ENCODE data around the gene DPF1. TPM values are rescaled to one million over a fixed set of nuclear protein-coding genes. Genes with fewer than 3 reads are reported as not detected.

The DPF1 gene
- polyA plus RNA-seq, 6 donors from 2014 or later: 0.20 to 0.41 TPM; not detected in 4

DNA sequence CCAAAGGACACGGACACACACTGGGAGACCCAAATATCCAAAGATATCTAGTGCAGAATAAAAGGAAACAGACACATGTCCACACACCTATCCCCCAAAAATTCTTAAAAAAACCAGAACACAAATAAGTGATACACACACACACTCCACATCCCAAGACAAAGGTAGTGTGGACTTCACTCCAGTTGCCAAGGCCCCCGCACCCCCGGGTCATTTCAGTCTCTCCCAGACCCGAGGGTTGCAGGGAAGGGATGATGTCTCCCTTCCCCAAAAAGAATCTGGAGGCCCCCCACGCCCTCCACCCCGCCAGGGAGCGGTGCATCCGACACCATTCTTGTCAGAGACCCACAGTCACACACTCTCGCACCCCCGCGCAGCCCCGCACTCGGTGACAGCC, 407 bp downstream of the DPF1 start:
- peak overlapping the region in 1 of 6 donors; percentile 23 for H3K27ac Mint-ChIP-seq
- peaks cover 0 to 6% (median 0%) of the 10 kb centered on the region in 7 donors for H3K9me3 Mint-ChIP-seq
- ATAC-seq (ENCODE audit: low read depth in 2 of 2): no peak
- H3K4me1 Mint-ChIP-seq: peaks cover 27 to 37% (median 36%) of the 10 kb centered on the region in 3 donors
- DNase-seq: no peak
- H3K27me3 Mint-ChIP-seq: peaks cover 55 to 79% (median 78%) of the 10 kb centered on the region in 3 donors
- peak overlapping the region; percentile 17 to 91 (median 77) for H3K4me3 Mint-ChIP-seq
- peaks cover 0 to 15% of the 10 kb centered on the region in 2 donors for H3K36me3 Mint-ChIP-seq

DNA sequence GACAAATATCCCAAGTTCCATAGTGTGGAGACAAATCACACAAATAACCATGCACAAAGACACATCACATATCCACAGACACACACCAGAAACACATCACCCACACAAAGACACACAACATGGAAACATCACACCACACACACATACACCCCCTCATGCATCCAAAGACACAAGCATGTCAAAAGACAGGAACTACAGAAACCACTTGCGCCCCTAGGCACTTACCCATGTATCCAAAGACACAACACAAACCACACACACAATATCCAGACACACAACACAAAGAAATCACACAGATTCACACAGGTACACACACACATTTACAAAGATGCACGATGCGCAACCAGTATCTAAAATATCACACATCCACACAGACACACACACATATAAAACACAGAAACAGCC, 901 bp downstream of the DPF1 start:
- Mint-ChIP-seq H3K9me3 (peaks cover 0 to 6% (median 0%) of the 10 kb centered on the region in 7 donors), H3K27me3 (peaks cover 57 to 80% (median 79%) of the 10 kb centered on the region in 3 donors), H3K4me1 (peaks cover 27 to 35% (median 34%) of the 10 kb centered on the region in 3 donors), H3K4me3 (peak overlapping the region in 7 of 8 donors; percentile 17 to 91 (median 76)), H3K27ac (peak overlapping the region in 2 of 6 donors; percentile 23 to 80), H3K36me3 (peaks cover 0 to 15% of the 10 kb centered on the region in 2 donors)
- ATAC-seq (ENCODE audit: low read depth in 2 of 2) (no peak), DNase-seq (no peak)

DNA sequence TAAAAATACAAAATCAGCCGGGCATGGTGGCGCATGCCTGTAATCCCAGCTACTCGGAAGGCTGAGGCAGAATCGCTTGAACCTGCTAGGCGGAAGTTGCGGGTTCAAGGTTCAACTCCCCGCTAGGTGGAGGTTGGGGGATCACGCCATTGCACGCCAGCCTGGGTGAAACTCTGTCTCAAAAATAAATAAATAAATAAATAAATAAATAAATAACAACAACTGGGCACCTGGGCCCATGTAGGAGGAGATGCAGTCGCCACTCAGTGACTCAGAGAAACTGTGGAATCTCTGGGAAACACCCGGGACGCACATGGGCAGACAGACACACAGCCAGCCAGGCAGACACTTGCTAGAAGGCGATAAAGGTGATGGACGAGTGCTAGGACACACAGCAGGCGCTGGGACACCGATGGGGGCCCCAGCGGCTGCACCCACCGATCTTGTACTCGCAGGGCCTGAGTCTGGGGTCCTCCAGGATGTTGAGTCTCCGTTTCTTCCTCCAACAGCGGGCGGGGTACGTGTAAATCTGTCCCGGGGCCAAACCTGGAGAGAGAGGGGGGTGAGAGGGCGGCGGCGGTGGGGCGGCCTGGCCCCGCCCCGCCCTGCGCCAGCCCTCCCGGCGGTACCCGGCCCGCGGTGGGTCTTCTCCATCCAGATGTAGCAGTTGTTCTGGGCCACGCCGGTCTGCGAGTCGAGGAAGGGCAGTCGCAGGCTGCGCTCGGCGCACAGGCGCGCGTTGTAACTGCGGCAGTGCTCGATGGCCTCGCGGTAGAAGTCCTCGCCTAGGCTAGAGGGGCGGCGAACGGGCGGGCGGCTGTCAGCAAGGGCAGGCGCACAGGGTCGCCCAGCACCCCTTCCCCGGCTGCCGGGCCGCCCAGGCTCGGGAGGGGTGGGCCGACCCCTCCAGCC, 1.8 kb downstream of the DPF1 start:
- no peak for ATAC-seq (ENCODE audit: low read depth in 2 of 2)
- peaks cover 0 to 6% (median 0%) of the 10 kb centered on the region in 7 donors for H3K9me3 Mint-ChIP-seq
- no peak for DNase-seq
- H3K36me3 Mint-ChIP-seq: peaks cover 0 to 15% of the 10 kb centered on the region in 2 donors
- H3K27ac Mint-ChIP-seq: no peak overlapping the region
- H3K4me3 Mint-ChIP-seq: peak overlapping the region in 1 of 8 donors; percentile 33
- H3K27me3 Mint-ChIP-seq: peaks cover 51 to 76% (median 70%) of the 10 kb centered on the region in 3 donors
- H3K4me1 Mint-ChIP-seq: peaks cover 18 to 31% (median 29%) of the 10 kb centered on the region in 3 donors

DNA sequence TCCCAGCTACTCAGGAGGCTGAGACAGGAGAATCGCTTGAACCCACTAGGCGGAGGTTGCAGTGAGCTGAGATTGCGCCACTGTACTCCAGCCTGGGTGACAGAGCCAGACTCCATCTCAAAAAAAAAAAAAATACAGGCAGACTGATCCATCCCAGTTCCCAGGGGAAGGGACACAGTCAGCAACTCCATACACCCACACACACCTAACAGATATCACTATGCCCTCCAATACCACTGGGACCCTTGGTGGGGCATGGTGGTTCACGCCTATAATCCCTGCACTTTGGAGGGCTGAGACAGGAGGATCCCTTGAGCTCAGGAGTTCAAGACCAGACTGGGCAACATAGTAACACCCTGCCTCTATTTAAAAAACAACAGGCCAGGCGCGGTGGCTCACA, 2.6 kb downstream of the DPF1 start:
- no peak for DNase-seq
- peaks cover 18 to 25% (median 22%) of the 10 kb centered on the region in 3 donors for H3K4me1 Mint-ChIP-seq
- H3K36me3 Mint-ChIP-seq: peaks cover 0 to 15% of the 10 kb centered on the region in 2 donors
- peak overlapping the region in 2 of 8 donors; percentile 33 to 67 for H3K4me3 Mint-ChIP-seq
- H3K27me3 Mint-ChIP-seq: peaks cover 46 to 68% (median 63%) of the 10 kb centered on the region in 3 donors
- peaks cover 0 to 6% (median 0%) of the 10 kb centered on the region in 7 donors for H3K9me3 Mint-ChIP-seq
- ATAC-seq (ENCODE audit: low read depth in 2 of 2): no peak
- no peak overlapping the region for H3K27ac Mint-ChIP-seq

DNA sequence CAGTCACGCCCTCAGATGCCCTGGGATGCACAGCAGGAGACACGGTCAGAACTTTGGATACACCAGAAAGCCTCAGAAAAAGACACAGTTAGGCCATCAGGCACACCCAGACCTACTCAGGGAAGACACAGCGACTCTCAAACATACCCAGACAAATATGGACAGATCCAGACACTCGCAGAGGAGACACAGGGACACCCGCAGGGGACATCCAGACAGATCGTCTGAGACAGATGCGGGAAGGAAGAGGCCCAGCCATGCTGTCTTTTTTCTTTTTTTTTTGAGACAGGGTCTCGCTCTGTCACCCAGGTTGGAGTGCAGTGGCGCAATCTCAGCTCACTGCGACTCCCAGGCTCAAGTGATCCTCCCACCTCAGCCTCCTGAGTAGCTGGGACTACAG, 4.8 kb downstream of the DPF1 start:
- ATAC-seq (ENCODE audit: low read depth in 2 of 2): no peak
- peaks cover 0 to 15% of the 10 kb centered on the region in 2 donors for H3K36me3 Mint-ChIP-seq
- DNase-seq: no peak
- peaks cover 0 to 6% (median 0%) of the 10 kb centered on the region in 7 donors for H3K9me3 Mint-ChIP-seq
- H3K27ac Mint-ChIP-seq: peak overlapping the region in 1 of 6 donors; percentile 20
- H3K4me3 Mint-ChIP-seq: peak overlapping the region in 1 of 8 donors; percentile 30
- peaks cover 16 to 20% (median 16%) of the 10 kb centered on the region in 3 donors for H3K4me1 Mint-ChIP-seq
- H3K27me3 Mint-ChIP-seq: peaks cover 39 to 69% (median 63%) of the 10 kb centered on the region in 3 donors

DNA sequence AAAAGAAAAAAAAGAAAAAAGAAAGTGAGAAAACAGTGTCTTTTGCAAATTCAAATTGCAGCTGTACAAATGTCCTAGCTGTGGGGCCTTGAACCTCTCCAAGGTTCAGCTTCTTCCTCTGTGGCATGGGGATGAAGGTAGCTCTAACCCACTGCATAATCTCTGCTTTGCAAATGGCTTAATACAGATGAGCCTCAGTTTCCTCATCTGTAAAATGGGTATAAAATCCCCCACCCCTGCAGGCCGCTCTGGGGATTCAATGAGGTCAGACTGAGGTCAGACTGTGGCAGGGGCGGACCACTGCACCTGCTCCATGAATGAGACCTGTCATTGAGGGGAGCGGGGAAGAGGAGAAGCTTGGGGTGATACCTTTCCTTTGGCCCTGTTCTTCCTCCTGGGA, 5.8 kb downstream of the DPF1 start:
- no peak for ATAC-seq (ENCODE audit: low read depth in 2 of 2)
- no peak overlapping the region for H3K4me3 Mint-ChIP-seq
- peaks cover 14 to 18% (median 17%) of the 10 kb centered on the region in 3 donors for H3K4me1 Mint-ChIP-seq
- no peak overlapping the region for H3K27ac Mint-ChIP-seq
- H3K36me3 Mint-ChIP-seq: peaks cover 0 to 15% of the 10 kb centered on the region in 2 donors
- no peak for DNase-seq
- peaks cover 0 to 5% (median 2%) of the 10 kb centered on the region in 7 donors for H3K9me3 Mint-ChIP-seq
- peaks cover 38 to 69% (median 63%) of the 10 kb centered on the region in 3 donors for H3K27me3 Mint-ChIP-seq

DNA sequence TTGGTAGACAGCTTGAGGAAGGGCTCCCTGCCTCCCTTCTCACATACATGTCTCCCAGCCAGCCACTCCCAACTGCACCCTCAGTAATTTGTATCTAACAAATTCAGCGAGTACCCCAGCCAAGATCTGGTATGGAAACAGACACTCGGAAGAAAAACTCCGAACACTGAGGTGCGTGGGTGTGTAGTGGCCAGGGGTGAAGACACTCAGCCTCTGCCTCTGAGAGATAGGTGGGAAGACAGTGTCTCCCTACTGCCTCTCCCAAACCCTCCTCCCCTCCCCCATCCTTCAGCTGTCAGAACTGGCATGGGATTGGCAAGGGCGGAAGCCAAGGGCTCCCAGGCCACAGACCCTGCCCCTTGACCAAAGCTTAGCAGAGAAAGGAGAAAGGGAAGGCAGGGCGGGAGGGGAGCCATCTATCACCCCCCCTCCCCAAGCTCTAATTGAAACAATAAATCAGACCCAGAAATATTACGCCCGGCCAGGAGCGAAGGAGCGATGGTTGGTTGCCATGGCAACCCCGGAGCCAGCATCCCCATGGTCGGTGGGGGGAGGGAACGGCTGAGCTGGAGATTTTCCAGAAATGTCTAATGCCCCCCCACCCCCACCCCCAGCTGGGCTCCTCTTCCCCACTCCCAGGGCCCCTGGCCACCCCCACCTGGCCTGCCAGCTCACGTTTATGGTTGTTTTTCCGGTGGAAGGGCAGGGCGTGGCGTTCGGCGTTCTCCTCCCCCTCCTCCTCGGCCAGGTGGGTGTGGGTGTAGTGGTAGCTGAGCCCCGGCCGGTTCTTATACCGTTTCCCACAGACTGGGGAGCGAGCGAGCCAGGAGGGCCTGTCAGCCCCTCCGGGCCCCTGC, 7.0 kb downstream of the DPF1 start:
- DNase-seq (no peak), ATAC-seq (ENCODE audit: low read depth in 2 of 2) (no peak)
- Mint-ChIP-seq H3K36me3 (peaks cover 0 to 15% of the 10 kb centered on the region in 2 donors), H3K27ac (no peak overlapping the region), H3K4me1 (peaks cover 11 to 13% (median 12%) of the 10 kb centered on the region in 3 donors), H3K27me3 (peaks cover 32 to 64% (median 60%) of the 10 kb centered on the region in 3 donors), H3K9me3 (peaks cover 0 to 5% (median 0%) of the 10 kb centered on the region in 7 donors), H3K4me3 (peak overlapping the region in 2 of 8 donors; percentile 3 to 33)

DNA sequence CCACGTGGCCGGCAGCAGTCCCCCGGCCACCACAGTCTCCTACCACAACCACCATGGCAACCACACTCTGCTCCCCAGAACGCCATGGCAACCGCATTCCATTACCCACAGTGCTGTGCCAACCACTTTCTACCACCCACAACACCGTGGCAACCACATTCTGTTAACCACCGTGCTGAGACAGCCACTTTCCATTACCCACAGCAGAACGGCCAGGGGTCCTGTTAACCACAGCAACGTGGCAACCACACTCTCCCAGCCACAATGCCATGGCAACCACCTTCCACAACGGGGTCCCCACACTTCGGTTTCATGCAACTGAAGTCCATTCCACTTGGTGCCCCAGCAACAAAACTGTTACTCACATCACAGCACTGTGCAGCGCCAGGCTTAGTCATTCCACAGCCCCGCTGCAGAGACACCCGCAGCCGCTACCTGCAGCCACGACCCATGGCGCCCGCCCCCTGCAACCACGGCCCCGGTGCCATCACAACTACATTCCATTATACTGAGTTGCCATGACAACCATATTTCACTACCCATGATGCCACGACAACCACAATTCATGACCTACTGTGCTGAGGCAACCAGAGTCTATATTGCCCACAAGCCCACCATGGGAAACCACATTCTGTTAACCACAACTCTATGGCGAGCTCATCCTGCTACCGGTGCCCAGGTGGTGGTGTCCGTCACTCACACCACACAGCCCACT, 10.0 kb downstream of the DPF1 start:
- Mint-ChIP-seq H3K27ac (peak overlapping the region in 4 of 6 donors; percentile 16 to 94 (median 54)), H3K36me3 (peaks cover 6 to 12% of the 10 kb centered on the region in 2 donors), H3K27me3 (peaks cover 24 to 58% (median 56%) of the 10 kb centered on the region in 3 donors), H3K4me3 (peak overlapping the region in 5 of 8 donors; percentile 20 to 62 (median 36)), H3K9me3 (peaks cover 0 to 4% (median 0%) of the 10 kb centered on the region in 7 donors), H3K4me1 (peaks cover 24 to 32% (median 29%) of the 10 kb centered on the region in 3 donors)
- DNase-seq (peak; percentile 38), ATAC-seq (ENCODE audit: low read depth in 2 of 2) (peak; percentile 49 to 65)

DNA sequence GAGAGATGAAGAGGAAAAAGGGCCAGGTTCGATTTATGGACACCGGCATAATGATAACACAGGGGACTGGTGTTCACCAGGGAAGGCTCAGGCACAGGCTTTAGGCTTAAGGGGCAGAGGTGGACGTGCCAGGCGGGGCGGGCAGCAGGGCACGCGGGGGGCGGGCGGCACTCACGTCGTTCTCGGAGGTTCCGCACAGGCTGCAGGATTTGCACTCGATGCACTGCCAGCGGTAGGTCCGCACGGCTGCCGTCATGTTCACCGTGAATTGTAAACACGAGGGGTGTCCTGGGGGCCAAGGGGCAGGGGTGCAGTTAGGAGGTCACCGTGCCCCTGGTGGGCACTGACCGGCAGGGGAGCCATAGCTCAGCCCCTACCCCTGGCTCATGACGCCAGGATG, 10.6 kb downstream of the DPF1 start:
- DNase-seq (no peak), ATAC-seq (ENCODE audit: low read depth in 2 of 2) (no peak)
- Mint-ChIP-seq H3K9me3 (peaks cover 0 to 4% (median 0%) of the 10 kb centered on the region in 7 donors), H3K27me3 (peaks cover 18 to 52% (median 51%) of the 10 kb centered on the region in 3 donors), H3K4me1 (peaks cover 24 to 32% (median 32%) of the 10 kb centered on the region in 3 donors), H3K36me3 (peaks cover 6 to 14% of the 10 kb centered on the region in 2 donors), H3K27ac (peak overlapping the region in 2 of 6 donors; percentile 18 to 38), H3K4me3 (no peak overlapping the region)

DNA sequence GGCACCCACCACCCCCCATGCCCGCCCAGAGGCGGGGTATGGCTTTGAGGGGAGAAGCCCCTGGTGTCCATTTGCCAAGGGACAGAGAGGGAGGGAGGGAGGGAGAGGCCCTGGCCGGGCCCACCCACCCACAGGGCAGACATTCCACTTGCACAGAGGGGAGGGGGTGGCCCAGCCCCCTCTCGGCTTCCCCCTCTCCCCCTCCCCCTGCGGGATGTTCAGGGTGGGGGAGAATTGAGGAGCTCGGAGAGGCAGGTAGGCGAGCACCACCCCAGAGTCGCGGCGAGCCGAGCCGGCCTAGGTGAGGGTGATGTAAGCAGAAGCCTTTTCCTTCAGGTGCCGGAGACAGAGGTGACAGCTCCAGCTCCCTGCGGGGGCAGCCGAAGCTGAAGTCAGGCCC, 12.3 kb downstream of the DPF1 start:
- Mint-ChIP-seq H3K4me1 (peaks cover 24 to 36% (median 32%) of the 10 kb centered on the region in 3 donors), H3K27me3 (peaks cover 17 to 54% (median 42%) of the 10 kb centered on the region in 3 donors), H3K36me3 (peaks cover 17 to 25% of the 10 kb centered on the region in 2 donors), H3K4me3 (peak overlapping the region in 1 of 8 donors; percentile 47), H3K27ac (no peak overlapping the region), H3K9me3 (peaks cover 0 to 4% (median 0%) of the 10 kb centered on the region in 7 donors)
- ATAC-seq (ENCODE audit: low read depth in 2 of 2): no peak
- DNase-seq: no peak

DNA sequence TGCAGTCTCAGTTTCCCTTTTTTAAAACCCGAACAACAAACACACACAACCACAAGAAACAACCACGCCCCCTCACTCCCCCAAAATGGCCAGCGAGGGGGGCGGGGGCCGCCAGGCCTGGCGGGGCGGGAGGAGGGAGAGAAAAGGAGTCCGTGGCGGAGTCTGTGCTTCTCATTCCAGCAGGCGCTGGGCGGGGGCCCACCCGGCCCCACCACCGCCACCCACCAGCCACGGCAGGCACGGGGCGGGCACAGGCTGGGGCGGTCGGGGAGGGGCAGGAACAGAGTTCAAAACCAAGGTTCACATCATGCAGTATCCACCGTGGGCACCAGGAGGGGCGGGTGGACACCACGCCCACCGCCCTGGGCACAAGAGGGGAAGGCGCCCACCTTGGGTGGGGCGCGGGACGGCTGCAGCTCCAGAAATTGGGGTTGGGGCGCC, 12.9 kb downstream of the DPF1 start:
- peaks cover 17 to 53% (median 41%) of the 10 kb centered on the region in 3 donors for H3K27me3 Mint-ChIP-seq
- peak overlapping the region in 5 of 8 donors; percentile 15 to 80 (median 22) for H3K4me3 Mint-ChIP-seq
- peak; percentile 32 to 37 for ATAC-seq (ENCODE audit: low read depth in 2 of 2)

DNA sequence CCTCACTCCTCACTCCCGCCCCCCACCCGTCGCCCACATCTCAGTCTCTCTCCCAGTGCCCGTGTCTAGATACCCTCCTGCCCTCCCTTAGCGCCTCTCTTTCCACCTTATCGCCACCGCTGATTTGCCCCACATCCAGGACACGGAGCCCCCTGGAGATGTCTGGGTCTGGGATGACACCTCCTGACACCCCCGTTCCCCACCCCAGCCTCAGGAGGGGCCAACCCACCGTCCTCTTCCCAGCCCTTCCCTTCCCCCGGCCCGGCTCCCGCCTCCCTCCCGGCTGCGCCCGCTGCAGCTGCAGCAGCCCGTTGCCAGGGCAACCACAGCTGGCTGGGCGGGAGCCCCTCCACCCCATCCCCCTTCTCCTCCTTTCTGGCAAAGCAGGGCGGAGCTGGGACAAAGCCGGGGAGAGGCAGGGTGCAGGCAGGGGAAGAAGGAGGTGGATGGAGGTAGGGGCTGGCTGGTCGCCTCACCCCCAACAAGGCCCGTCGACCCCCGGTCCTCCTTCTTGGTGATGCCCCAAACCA, 13.5 kb downstream of the DPF1 start:
- peaks cover 17 to 47% (median 35%) of the 10 kb centered on the region in 3 donors for H3K27me3 Mint-ChIP-seq
- H3K4me1 Mint-ChIP-seq: peaks cover 24 to 36% (median 32%) of the 10 kb centered on the region in 3 donors
- no peak for DNase-seq
- H3K4me3 Mint-ChIP-seq: peak overlapping the region in 5 of 8 donors; percentile 5 to 59 (median 34)
- H3K27ac Mint-ChIP-seq: peak overlapping the region in 3 of 6 donors; percentile 59 to 89 (median 65)
- peaks cover 17 to 27% of the 10 kb centered on the region in 2 donors for H3K36me3 Mint-ChIP-seq
- no peak for ATAC-seq (ENCODE audit: low read depth in 2 of 2)
- peaks cover 0 to 4% (median 0%) of the 10 kb centered on the region in 7 donors for H3K9me3 Mint-ChIP-seq

More for the DNA sequence above, 12.9 kb downstream of the DPF1 start:
- peak overlapping the region in 3 of 6 donors; percentile 43 to 66 (median 59) for H3K27ac Mint-ChIP-seq
- peaks cover 0 to 4% (median 0%) of the 10 kb centered on the region in 7 donors for H3K9me3 Mint-ChIP-seq
- H3K4me1 Mint-ChIP-seq: peaks cover 24 to 36% (median 32%) of the 10 kb centered on the region in 3 donors
- DNase-seq: no peak
- H3K36me3 Mint-ChIP-seq: peaks cover 17 to 27% of the 10 kb centered on the region in 2 donors

All from naive B cell (primary cell).